GM18873 (cell line): Measurements from ENCODE around the gene LMO7.

Source experiments
- ATAC-seq: cut with Tn5 transposase; IDR thresholded peaks from one replicate; pipeline ENCODE4 v1.9.1; 2021; ENCODE audit warnings: mild to moderate bottlenecking, moderate library complexity, moderate number of reproducible peaks; ENCODE audit not compliant: unreplicated experiment, low FRiP score

The LMO7 gene

GRCh38 chr13:75635828-75636435, at the start of gene LMO7:
TSS of gene LMO7 (plus strand) at chr13:75636330. CDS start at chr13:75636658, 328 bp downstream.
- ATAC-seq: peak; percentile 49

DNA sequence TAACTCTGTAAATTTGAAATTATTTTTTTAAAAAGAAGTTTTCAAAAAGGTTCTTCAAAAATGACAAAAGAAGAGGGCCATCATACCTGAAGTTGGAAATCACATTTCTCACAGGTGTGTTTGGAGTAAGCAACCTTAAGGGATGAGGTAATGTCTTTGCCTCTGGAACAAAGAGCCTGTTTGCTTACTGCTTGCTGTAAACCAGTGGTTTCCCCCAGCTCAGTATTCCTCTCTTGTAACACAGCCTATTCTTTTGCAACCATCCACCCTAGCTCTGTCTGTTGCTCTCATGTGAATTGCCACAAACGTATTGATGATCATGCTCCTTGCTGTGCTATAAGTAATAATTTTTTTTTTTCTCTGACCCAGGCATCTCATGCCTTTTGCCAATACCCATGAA, 48.5 kb upstream of the LMO7 start:
- ATAC-seq: no peak

DNA sequence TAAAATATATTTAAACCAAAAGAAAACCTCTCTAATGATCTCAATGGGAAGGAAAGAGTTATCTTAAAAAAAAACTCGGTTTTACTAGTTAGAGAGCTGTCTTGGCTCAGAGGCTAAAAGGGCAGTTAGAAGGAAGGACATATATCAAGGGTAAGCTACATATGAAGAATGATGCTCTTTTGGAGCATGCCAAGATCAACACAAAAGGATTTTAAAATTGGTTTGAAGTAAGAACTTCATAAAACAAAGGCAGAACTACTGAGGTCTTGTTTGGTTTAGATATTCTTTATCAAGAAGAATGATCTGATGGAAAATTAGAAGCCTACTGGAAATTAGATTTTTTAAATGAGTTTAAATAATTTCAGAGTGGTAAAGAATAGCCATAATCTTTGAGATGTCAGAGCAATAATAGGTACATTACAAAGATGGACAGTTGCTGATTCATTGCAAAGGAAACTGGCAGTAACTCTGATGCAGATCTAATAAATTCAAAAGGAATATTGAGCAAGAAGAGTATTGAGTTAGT, 39.4 kb upstream of the LMO7 start:
- no peak for ATAC-seq

DNA sequence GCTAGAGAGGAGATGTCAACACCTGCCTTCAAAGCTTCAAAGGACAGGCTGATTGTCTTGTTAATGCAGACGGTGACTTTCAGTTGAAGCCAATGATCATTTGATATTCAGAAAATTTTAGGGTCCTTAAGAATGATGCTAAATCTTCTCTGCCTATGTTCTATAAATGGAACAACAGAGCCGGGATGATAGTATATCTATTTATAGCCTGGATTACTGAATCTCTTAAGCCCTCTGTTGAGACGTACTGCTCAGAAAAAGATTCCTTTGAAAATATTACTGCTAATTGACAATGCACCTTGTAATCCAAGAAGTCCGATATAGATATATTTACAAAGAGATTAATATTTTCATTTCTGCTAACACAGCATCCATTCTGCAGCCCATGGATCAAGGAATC, 35.8 kb upstream of the LMO7 start:
- ATAC-seq: no peak

DNA sequence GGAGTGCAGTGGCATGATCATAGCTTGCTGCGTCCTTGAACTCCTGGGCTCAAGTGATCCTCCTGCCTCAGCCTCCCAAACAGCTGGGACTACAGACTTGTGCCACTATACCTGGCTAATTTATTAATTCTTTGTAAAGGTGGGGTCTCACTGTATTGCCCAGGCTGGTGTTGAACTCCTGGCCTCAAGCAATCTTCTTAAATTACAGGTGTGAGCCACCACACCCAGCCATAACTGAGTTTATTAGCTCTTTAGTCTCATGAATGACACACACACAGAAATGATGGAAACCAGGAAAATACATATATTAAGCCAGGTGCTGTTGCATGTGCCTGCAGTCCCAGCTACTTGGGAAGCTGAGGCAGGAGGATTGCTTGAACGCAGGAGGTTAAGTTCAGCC, 33.1 kb upstream of the LMO7 start:
- no peak for ATAC-seq

DNA sequence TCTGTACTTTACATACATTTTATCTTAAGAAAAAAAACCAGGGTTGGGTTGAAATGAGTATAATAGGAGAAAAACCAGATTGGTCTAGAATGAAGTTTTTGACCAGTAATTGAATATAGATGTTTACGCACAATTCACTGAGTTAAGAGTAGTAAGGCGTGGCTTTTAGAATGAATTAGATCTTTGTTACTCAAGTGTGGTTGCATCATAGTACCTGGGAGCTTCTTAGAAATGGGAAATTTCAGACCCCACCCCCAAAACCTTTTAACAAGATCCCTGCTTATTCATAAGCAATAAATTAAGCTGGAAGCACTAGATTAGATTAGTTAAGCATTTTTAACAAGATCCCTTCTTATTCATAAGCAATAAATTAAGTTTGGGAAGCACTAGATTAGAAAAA, 28.7 kb upstream of the LMO7 start:
- ATAC-seq: no peak

DNA sequence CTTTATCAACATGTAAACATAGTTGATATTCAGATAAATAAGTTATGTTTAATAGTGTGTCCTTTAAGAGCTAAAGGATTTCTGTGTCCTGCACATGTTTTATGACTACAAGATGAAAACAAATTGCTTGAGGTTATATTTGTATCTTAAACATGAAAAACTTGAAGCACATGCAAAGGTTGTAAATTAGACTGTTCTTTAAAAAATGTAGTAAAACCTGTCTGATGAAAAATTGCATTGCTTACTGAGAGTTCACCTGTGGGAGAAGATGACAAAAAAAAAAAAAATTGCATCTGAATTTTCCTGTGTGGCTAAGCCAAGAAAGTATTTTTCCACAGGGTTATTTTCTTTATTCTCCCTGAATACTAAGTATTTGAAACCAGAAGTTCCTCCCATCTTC, 25.7 kb upstream of the LMO7 start:
- ATAC-seq: no peak

- ATAC-seq: no peak
These were observed 23.8 kb upstream of the LMO7 start for GRCh38 chr13:75612354-75612753.

DNA sequence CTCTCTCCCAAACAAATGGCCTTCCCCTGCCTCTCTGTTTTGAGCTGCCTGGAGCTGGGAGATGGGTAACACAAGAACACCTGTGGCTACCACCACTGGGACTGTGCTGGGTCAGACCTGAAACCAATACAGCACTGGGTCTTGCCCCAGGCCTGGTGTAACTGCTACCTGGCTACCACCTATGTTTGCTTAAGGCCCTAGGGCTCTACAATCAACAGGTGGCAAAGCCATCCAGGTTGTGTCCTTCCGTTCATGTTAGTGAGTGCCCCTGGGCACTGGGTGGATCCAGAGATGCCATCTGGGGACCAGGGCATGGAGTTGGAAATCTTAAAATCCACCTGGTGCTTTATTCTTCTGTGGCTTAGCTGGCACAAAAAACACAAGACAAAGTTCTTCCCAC, 18.9 kb upstream of the LMO7 start:
- ATAC-seq: no peak

- ATAC-seq: no peak
These were observed 17.8 kb upstream of the LMO7 start for GRCh38 chr13:75618308-75618707.

- ATAC-seq: no peak
These were observed 16.1 kb upstream of the LMO7 start for GRCh38 chr13:75620020-75620419.

DNA sequence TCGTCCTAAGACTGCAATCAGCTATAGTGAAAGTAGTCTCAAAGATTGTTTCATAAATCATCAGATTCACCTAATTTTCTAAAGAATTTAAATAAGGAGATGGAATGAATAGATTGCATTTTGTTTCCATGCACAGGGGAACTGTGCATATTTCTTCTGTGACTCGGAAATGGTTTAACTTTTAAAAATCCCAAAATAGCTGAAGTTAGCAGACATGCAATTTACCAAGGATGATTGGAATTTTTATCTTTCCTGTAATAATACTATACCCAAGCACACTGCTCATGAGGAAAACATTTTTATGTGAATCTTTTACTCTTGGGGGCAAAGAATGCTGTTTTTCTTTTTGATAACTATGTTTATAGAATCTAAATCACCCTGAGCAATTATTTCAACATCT, 15.0 kb upstream of the LMO7 start:
- ATAC-seq: no peak

DNA sequence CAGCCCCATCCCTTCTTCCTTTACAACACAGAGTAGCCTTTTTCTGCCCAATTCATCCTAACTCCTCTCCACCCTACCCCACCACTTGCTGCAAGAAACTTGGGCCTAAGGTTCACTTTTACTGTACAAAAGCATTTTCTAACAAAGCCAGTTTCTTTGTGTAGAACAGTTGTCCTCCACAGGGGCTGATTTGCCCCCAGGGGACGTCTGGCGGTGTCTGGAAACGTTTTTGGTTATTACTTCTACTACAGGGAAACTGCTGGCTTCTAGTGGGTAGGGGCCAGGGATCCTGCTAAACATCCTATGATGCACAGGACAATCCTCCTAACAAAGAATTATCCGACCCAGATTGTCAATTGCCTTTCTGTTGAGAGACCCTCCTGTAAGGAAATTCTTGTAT, 7.3 kb upstream of the LMO7 start:
- no peak for ATAC-seq

- ATAC-seq: no peak
These were observed 2.8 kb upstream of the LMO7 start for GRCh38 chr13:75633285-75633684.

DNA sequence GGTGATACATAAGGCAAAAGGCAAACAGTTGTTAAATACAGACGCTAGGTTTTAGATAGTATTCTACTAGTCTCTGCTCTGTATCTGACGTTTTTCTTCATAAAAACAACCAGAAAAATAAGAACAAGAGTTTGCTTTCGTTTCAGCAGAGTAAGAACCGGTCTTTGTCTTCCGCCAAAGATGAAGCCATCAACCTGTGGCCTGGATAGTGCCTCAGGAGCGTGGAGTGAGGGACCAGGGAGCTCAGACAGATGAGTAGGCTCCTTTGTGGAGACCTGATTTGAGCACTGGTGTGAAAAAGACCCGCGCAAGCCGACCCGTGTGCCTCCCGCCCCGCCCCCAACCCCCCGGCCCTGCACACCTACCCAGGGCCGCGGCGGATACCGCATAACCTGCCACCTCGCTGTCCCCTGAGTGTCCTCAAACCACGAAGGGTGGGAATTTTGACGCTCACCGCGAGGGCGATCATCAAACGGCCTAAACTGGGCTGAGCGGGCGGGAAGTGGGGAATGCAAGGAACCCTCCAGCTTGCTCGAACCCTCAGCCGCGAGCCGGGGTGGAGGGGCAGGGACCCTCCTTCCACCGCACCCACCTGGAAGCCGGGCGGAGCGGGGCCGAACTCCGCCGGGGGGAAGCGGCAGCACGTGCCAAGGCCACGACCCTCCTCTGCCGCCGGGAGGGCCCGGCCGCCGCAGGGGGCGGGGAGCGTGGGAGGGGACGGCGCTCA, 866 bp upstream of the LMO7 start:
- ATAC-seq: no peak

DNA sequence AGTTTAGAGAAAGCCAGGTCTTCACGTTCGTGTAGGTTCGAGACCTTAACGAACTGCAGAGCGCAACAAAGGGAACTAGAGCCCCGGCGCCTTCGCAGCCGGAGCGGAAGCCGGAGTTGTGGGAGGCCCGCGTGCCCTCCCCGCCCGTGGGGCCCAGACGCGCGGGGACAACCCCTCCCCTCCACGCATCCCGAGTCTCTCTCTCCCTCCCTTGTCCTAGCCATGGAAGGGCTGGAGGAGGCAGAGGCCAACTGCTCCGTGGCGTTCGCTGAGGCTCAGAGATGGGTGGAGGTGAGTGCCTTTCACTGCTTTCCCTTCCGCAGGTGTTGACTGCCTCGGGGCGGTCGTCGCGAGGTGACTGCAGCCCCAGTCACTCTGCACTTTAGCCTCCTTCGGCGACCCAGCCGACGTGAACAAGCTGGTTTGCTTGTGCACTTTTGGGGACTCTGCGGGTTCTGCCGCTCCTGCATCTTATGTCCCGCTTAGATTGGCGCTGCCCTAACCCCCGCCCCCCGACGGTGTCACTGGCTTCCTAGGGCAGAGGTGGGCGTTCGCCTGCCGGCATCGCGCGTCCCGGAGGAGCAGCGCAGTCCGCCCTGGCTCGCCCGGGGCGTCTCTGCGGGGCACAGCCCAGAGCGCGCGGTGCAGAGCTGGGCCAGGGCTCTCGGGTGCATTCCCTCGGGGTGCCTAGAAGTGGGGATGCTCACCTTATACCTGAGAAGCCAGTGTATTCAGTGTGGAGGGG, 478 bp downstream of the LMO7 start:
- peak; percentile 51 for ATAC-seq

- no peak for ATAC-seq
These were observed 1.1 kb downstream of the LMO7 start for GRCh38 chr13:75637181-75637750.

DNA sequence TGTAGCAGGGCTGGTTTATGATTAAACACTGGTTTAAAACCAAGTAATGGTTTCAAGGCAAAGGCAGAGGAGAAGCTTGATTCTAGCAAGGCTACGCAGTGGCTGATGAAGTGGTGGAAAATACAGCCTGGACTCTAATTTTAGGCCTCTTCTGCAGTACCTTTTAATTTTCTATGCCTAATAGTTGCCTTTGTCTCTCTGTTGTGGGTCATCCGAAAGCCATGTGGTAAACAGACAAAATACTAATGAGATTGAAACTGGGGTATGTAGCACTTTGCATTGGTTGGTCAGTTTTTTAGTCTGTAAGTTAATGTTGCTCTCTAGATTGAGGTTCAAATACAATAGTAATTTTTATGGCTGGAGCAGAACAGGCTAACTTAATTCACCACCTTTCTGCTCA, 3.3 kb downstream of the LMO7 start:
- ATAC-seq: no peak

- no peak for ATAC-seq
These were observed 4.9 kb downstream of the LMO7 start for GRCh38 chr13:75641026-75641425.

- ATAC-seq: no peak
These were observed 7.1 kb downstream of the LMO7 start for GRCh38 chr13:75643182-75643581.

GRCh38 chr13:75643693-75644092, 7.6 kb downstream of the LMO7 start:
- no peak for ATAC-seq
